Calu3 (cell line): ENCODE results near the gene ACSL5. TPM values are rescaled to one million over a fixed set of nuclear protein-coding genes. Genes with fewer than 3 reads are reported as not detected.

ENCODE experiments used
- BruUV-seq: library from RNA; stranded (reverse); fragments of 400-500 nt; replicated peaks from 2 replicates; lab custom pipeline; 2021; lab: Mats Ljungman, UMichigan
- CTCF ChIA-PET: fragments of 300-600 bp; sonication (Branson Sonifier 250); formaldehyde crosslinking; loops from one replicate; lab custom pipeline; 2022; ENCODE audit warnings: antibody characterized with exemption; lab: Charles Lee
- DNase-seq: peaks from one replicate; pipeline ENCODE4 v3.0.0; 2022
- H3K27ac Mint-ChIP-seq: one replicate; pipeline ENCODE4 v1.8.0; 2022; ENCODE audit warnings: mixed read lengths; ENCODE audit not compliant: unreplicated experiment
- H3K27me3 Mint-ChIP-seq: one replicate; pipeline ENCODE4 v1.8.0; 2022; ENCODE audit warnings: mixed read lengths; ENCODE audit not compliant: unreplicated experiment
- H3K36me3 Mint-ChIP-seq: one replicate; pipeline ENCODE4 v1.8.0; 2022; ENCODE audit warnings: mild to moderate bottlenecking, moderate library complexity, mixed read lengths; ENCODE audit not compliant: insufficient read depth, unreplicated experiment
- H3K4me1 Mint-ChIP-seq: one replicate; pipeline ENCODE4 v1.8.0; 2022; ENCODE audit warnings: mild to moderate bottlenecking, low read depth, mixed read lengths; ENCODE audit not compliant: unreplicated experiment
- H3K4me3 Mint-ChIP-seq: one replicate; pipeline ENCODE4 v1.8.0; 2022; ENCODE audit warnings: mild to moderate bottlenecking, low read depth, moderate library complexity, mixed read lengths; ENCODE audit not compliant: unreplicated experiment
- H3K9me3 Mint-ChIP-seq: one replicate; pipeline ENCODE4 v1.8.0; 2022; ENCODE audit warnings: low read depth, mixed read lengths; ENCODE audit not compliant: unreplicated experiment
- intact Hi-C: fragments of 100-400 bp; cut with micrococcal nuclease; formaldehyde crosslinking; loops from one replicate; pipeline ENCODE4 v1.10.0; 2022; ENCODE audit not compliant: unreplicated experiment
- total RNA-seq: library from RNA; stranded (reverse); gene quantifications from 2 replicates; pipeline ENCODE4 v1.2.3, GENCODE V29; 2022
- TF ChIP-seq, protein P1 (sequence below): fragments of 200-600 bp; IDR thresholded peaks from one replicate; pipeline ENCODE4 v1.8.0; 2022; ENCODE audit warnings: antibody characterized with exemption; ENCODE audit not compliant: unreplicated experiment

ACSL5 gene
- total RNA-seq, 1 experiment from 2014 or later: 35.3 TPM

GRCh38 chr10:112442063-112442462 lies 68.1 kb downstream of the ACSL5 start:
- Mint-ChIP-seq H3K4me1 (no peaks in the 10 kb centered on the region), H3K4me3 (no peak overlapping the region), H3K36me3 (peaks cover 19% of the 10 kb centered on the region), H3K27me3 (no peaks in the 10 kb centered on the region), H3K27ac (no peak overlapping the region), H3K9me3 (no peaks in the 10 kb centered on the region)
- CTCF ChIA-PET: no interaction called here
- no peak for DNase-seq
- TF ChIP-seq, protein P1, sequence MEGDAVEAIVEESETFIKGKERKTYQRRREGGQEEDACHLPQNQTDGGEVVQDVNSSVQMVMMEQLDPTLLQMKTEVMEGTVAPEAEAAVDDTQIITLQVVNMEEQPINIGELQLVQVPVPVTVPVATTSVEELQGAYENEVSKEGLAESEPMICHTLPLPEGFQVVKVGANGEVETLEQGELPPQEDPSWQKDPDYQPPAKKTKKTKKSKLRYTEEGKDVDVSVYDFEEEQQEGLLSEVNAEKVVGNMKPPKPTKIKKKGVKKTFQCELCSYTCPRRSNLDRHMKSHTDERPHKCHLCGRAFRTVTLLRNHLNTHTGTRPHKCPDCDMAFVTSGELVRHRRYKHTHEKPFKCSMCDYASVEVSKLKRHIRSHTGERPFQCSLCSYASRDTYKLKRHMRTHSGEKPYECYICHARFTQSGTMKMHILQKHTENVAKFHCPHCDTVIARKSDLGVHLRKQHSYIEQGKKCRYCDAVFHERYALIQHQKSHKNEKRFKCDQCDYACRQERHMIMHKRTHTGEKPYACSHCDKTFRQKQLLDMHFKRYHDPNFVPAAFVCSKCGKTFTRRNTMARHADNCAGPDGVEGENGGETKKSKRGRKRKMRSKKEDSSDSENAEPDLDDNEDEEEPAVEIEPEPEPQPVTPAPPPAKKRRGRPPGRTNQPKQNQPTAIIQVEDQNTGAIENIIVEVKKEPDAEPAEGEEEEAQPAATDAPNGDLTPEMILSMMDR: no peak
- BruUV-seq: no TSS peak
- intact Hi-C loops: no loop called here

GRCh38 chr10:112446055-112446854 lies 72.3 kb downstream of the ACSL5 start:
- Mint-ChIP-seq H3K4me3 (peak overlapping the region; percentile 93), H3K4me1 (peaks cover 9% of the 10 kb centered on the region), H3K27ac (peak overlapping the region; percentile 92), H3K36me3 (peaks cover 23% of the 10 kb centered on the region), H3K9me3 (no peaks in the 10 kb centered on the region), H3K27me3 (no peaks in the 10 kb centered on the region)
- CTCF ChIA-PET: no interaction called here
- intact Hi-C loops: no loop called here
- no TSS peak for BruUV-seq
- TF ChIP-seq, protein P1: no peak
- no peak for DNase-seq

- Mint-ChIP-seq H3K27me3 (no peaks in the 10 kb centered on the region), H3K4me3 (peak within 1 kb of the TSS; percentile 93)
- BruUV-seq: no TSS peak
Measured at GRCh38 chr10:112446855-112447619, 73.1 kb downstream of the ACSL5 start, which contains the start of the genes VTI1A and ZDHHC6. Gene VTI1A (plus strand): TSS chr10:112447215. CDS start chr10:112447374, 159 bp downstream. Gene ZDHHC6 (minus strand): TSS chr10:112446914. CDS start chr10:112445436, 1,478 bp downstream.

GRCh38 chr10:112447620-112447928 lies 73.7 kb downstream of the ACSL5 start:
- no peak for DNase-seq
- CTCF ChIA-PET: interaction anchor here (0.7 kb wide), 1 partner anchor 536 kb away, joined by 5 read pairs; no protein-coding TSS in a partner anchor
- Mint-ChIP-seq H3K4me1 (peaks cover 9% of the 10 kb centered on the region), H3K27me3 (no peaks in the 10 kb centered on the region), H3K36me3 (peaks cover 21% of the 10 kb centered on the region), H3K4me3 (peak overlapping the region; percentile 93), H3K27ac (peak overlapping the region; percentile 92), H3K9me3 (no peaks in the 10 kb centered on the region)
- TF ChIP-seq, protein P1: no peak
- intact Hi-C loops: no loop called here
- no TSS peak for BruUV-seq

More at GRCh38 chr10:112446855-112447619, 73.1 kb downstream of the ACSL5 start, which contains the start of the genes VTI1A and ZDHHC6:
- intact Hi-C loops: no loop called here
- CTCF ChIA-PET: interaction anchor here (0.7 kb wide), 1 partner anchor 535 kb away, joined by 5 read pairs; no protein-coding TSS in a partner anchor
- H3K36me3 Mint-ChIP-seq: peaks cover 21% of the 10 kb centered on the region
- no peaks in the 10 kb centered on the region for H3K9me3 Mint-ChIP-seq
- H3K27ac Mint-ChIP-seq: peak within 1 kb of the TSS; percentile 92
- peaks cover 9% of the 10 kb centered on the region for H3K4me1 Mint-ChIP-seq
- TF ChIP-seq, protein P1: no peak
- peak; percentile 73 for DNase-seq
